Endometrial microvascular endothelial cells (primary cell): ENCODE results near the gene IQGAP3. TPM values are rescaled to one million over a fixed set of nuclear protein-coding genes. Genes with fewer than 3 reads are reported as not detected.
"Not testable (repeated sequence)": the region's sequence is repeated elsewhere in the genome, so short reads cannot be mapped to it uniquely, and the experiment has no call there.

Experiments
- in situ Hi-C: cut with HindIII; loops from 2 replicates; pipeline ENCODE4 v1.10.0; 2017; ENCODE audit warnings: low sequenced_read_pairs, low pct_unique_long_range_greater_than_20kb; ENCODE audit errors: inconsistent ontology term
- total RNA-seq: library from RNA; depleted of rRNA; stranded (reverse); fragments of >200 nt; gene quantifications from one replicate; pipeline ENCODE4 v1.2.3, GENCODE V29; 2015; ENCODE audit errors: inconsistent ontology term

IQGAP3 gene
- total RNA-seq, 1 donor from 2014 or later: 39.4 TPM

DNA sequence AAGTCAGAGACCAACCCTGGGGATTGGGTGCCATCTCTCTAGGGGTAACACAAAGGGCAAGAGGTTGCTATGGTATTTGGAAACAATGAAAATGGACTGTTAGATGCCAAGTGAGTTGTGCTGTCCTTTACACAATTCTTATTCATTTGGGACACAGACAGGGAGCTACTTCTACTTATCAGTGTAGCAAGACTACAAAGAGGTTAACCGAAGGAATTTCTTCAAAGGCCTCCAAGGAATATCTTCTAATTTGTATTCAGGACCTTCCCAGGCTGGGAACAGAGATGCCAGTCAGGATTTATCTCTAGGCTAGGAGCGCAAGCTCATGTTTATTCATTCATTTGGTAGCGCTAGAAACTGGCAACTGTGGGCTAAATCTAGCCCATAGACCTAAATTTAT is 21.8 kb upstream of the IQGAP3 start:
- in situ Hi-C loops: no loop called here

DNA sequence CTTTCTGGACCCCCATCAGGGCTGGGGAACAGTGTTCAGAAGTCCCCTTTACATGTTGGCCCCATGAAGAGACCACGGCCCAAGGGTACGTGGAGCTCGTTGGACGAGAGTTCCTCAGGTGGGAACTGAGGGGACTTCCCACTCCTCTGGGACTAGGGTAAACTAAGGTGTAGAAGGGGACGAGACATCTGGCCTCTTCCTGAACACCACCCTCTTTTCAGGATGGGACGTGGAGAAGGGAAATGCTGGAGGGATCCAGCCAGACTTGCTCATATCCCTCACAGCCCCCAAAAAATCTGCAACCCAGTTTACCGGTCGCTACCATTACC is 21.3 kb upstream of the IQGAP3 start:
- in situ Hi-C loops: no loop called here

DNA sequence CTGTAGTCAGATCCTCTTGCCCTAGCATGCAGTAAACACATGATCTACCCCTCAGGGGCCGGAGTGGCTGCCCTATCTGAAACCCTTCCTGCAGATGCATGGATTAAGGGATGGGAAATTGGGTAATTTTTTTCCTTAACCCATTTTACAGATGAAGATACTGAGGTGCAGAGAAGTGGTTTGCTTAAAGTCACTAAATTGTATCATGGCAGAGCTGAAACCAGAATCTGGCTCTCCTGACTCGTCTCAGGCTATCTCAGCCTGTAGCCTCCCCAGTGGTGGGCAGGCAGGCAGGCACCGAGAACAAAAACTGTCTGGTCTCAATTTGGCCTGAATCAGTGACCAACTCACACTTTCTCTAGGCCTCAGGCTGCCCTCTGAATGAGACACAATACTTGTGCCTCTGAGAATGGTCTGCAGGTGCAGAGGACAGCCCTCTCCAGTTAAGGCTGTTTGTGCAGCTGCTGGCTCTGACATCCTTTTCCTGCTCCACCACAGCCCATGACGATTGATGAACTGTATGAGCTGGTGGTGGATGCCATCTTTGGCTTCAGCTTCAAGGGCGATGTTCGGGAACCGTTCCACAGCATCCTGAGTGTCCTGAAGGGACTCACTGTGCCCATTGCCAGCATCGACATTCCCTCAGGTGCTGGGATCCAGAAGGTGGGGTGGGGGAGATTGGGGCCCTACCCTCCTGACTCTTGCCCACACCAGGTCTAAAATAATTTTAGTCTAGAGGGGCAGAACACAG is 20.7 kb upstream of the IQGAP3 start:
- in situ Hi-C loops: no loop called here

DNA sequence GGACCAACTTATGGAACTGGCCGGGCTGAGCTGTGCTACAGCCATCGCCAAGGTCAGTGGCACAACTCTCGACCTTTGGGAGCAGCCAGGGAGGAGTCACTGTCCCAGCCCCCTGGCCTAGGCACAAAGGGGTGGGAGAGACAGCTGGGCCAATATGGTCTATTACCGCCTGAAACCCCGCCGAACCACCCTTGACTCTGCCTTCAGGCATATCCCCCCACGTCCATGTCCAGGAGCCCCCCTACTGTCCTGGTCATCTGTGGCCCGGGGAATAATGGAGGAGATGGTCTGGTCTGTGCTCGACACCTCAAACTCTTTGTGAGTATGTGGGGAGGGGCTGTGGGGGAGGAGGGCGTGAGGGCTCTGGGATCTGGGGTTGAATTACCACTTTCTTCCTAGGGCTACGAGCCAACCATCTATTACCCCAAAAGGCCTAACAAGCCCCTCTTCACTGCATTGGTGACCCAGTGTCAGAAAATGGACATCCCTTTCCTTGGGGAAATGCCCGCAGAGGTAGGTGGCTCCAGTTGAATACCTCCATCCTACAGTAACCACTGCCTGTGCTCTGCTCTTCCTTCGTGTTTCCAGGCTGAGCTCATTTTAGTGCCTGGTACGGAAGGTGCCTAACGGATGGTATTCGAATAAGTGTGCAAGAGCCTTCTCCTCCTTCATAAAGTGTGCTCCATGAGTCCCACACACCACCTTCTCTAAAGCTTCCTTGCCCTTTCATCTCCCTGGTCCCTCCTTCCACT is 20.0 kb upstream of the IQGAP3 start:
- in situ Hi-C loops: no loop called here

DNA sequence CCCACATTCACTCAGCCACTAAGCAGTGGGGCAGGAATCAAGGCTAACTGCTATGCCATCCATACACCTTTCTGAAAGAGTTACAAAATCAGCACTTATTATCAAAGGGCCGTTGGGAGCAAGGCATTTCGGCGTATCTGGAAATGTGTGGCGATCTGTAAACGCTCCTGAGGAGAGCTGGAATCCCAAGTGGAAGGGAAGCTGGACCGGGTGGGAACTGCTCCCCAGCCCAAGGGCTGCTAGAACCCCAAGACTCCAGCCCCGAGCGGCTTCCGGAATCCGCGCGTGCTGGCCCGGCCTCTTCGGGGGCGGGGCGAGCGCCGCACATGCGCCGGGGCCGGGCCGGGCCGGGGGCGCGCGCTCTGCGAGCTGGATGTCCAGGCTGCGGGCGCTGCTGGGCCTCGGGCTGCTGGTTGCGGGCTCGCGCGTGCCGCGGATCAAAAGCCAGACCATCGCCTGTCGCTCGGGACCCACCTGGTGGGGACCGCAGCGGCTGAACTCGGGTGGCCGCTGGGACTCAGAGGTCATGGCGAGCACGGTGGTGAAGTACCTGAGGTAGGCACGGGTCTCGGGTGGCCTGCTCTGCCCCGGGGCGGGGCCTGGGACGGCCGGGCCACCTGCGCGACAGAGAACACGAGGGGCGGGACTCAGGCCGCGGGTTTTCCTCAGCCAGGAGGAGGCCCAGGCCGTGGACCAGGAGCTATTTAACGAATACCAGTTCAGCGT is 19.2 kb upstream of the IQGAP3 start, which contains the start of gene NAXE:
Gene NAXE, plus strand, starts transcription at position 345 of the 726 bp plus-strand sequence. Its CDS starts 29 bp downstream, at position 374.
- in situ Hi-C loops: no loop called here

DNA sequence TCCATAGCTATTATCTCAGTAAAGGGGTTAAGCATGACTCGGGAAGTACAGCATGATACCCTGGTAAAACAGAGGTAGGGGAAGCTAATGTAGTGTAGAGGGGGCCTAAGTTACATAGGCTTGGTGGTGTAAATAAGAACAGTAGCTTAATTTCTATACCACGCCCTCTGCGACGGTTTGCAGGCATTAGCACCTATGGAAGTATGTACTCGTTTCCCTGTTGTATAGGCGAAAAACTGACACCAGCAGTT is 18.7 kb upstream of the IQGAP3 start:
- in situ Hi-C loops: no loop called here

DNA sequence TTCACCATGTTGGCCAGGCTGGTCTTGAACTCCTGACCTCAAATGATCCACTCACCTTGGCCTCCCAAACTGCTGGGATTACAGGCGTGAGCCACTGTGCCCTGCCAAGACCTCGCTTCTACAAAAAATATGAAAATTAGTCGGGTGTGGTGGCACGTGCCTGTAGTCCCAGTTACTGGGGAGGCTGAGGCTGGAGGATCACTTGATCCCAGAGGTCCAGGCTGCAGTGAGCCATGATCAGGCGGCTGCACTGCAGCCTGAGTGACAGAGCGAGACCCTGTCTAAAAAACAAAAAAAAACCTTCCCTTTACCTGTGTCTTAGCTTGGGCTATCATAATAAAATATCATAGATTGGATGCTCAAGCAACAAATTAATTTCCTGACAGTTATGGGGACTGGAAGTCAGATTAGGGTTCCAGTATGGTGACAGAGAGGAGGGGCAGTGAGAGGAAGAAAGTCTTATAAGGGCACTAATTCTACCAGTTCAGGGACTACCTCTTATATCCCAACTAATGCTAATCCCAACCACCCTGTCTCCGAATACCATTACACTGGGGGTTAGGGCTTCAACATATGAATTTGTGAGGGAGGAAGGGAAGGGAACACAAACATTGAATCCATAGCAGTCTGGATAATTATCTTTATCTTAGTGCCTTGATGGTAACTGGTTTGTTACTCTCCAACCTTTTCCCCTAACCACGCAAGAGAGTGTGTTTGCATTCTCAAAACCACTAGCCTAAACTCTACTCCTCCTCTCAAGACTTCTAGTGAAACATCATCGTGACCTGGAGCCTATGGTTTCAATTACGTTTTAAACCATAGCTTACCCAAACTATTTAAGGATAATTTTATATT is 18.2 kb upstream of the IQGAP3 start:
- in situ Hi-C loops: no loop called here

DNA sequence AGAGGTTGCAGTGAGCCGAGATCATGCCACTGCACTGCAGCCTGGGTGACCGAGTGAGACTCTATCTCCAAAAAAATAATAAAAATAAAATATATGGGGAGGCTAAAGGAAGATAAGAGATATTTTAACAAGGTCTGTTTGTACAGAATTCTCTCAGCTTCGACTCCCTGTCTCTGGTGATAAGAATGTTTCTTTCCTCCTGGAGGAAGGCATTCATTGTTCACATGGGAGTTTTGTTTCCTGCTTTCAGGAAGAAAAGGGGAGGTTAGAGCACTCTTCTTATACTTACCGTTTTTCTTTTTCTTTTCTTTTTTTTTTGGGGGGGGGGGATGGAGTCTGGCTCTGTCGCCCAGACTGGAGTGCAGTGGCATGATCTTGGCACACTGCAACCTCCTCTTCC is 17.2 kb upstream of the IQGAP3 start:
- in situ Hi-C loops: no loop called here

DNA sequence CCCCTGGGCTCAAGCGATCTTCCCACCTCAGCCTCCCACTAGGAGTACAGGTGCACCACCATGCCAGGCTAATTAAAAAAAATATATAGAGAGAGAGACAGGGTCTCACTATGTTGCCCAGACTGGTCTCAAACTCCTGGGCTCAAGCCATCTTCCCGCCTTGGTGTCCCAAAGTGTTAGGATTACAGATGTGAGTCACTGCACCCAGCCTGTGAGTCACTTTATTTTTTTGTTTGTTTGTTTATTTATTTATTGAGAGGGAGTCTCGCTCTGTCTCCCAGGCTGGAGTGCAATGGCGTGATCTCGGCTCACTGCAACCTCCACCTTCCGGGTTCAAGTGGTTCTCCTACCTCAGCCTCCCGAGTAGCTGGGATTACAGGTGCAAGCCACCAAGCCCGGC is 15.6 kb upstream of the IQGAP3 start:
- in situ Hi-C loops: not testable (repeated sequence)

DNA sequence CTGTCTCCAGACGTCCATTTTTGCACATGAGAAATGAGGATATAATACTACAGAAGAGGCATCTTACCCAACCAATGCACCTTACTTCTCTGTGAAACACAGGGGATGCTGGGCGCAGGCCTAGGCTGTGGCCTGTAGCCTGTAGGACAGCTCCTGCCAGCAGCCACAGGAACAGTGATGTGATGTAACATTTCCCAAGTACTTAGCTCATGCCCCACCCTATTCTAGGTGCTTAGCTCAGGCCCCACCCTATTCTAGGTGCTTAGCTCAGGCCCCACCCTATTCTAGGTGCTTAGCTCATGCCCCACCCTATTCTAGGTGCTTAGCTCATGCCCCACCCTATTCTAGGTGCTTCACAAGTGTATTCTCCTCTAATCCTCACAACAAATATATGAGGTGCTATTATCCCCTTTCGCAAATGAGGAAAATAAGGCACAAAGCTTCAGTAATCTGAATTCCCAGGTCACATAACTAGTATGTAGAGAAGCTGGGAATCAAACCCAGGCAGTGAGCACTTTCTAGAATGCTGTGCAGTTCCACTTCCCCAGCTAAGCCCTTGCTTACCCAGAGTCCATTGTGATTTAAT is 14.6 kb upstream of the IQGAP3 start:
- in situ Hi-C loops: no loop called here

DNA sequence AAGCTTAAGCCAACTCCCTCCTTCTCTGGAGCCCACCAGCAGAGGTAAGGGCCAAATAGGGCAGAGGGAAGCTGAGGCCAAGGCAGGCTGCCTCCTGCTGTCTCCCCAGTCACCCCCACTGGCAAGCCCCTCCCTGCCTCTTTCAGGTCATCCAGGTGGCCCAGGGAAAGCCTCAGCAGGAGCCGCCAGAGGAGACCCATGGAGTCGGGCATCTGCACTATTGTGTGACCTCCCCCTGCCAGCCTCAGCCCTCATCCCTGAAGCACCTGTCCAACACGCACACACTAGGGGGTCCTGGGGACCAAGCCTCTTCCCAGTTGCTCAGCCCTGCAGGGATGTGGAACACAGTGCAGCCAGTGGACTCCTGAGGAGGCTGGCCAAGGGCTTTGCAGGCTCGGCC is 14.0 kb upstream of the IQGAP3 start:
- in situ Hi-C loops: no loop called here

DNA sequence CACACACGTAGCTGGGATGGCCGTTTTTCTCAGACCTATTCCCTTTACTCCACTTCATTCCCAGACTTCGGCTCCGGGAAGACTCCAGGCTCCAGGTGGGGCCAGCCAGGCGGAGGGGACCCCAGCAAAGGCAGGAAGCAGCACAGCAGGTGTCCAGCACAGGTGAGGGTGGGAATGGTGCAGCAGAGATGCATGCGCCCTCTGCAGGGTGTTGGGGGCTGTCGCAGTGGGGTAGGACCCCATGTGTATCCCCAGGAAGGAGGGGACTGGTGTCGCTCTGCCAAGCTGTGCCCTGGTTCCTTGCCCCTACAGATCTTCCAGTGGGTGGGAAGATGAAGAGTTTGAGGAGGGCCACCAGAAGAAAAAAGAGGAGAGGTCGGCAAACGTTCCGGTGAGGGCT is 12.4 kb upstream of the IQGAP3 start:
- in situ Hi-C loops: no loop called here

DNA sequence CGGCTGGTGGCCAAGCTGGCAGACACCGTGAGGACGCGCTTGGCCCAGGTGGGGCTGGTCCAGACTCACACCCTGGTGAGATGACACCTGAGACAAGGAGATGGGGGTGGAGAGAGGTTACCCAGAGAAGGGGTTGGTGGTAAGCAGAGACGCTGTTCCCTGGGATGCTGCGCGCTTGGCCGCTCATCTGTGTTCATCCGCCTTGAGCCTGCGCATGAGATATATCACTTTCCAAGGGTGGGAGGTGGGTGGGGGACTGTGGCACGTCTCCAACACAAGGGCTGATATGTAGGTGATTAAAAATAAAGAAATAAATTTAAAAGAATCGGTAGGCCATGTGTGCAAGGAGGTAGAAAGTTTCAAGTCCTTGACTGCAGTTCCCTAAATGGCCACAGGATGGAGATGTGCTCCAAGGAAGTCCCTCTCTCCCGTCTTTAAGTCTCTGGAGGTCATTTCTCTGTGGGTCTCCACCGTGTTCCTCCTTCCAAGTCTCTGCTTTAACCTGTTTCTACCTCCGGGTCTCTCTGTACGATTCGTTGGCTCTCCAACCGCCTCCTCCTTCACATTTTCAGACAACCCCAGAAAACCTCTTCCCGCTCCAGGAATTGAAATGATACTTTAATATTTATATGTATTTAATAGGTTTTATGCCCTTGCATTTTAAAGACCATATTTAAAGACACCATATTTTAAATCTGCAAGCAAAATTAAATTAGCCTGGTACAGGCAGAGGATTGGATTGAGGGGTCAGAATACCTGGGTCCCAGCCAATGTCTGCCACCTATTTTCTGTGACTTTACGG is 11.7 kb upstream of the IQGAP3 start:
- in situ Hi-C loops: no loop called here

DNA sequence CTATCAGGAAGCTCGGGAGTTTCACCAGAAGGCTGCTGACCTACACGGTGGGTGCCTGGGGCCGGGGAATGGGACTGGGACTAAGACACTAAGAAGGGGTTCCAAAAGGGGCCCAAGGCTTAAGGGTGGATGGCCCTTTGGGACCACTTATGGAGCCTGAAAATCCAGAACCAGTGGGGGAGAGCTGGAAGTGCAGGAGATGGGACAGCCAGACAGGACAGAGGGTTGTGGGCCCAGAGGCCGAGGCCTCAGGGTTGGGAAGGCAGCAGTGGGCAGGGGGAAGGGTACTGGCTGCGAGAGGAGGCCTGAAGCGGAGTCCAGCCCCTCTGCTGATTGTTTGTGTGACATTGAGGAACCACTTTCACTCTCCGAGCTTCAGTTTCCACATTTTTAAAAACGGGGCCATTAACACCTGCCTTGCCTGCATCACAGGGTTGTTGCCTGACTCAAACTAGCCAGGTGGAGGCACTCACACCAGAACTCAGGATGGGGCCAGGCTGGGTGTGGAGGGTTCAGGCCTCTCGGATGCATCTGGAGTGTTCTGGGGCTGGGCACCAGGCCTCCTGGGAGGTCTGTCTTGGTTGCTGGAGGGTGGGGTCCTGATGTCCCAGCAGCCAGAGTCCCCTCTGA is 10.1 kb upstream of the IQGAP3 start:
- in situ Hi-C loops: no loop called here

DNA sequence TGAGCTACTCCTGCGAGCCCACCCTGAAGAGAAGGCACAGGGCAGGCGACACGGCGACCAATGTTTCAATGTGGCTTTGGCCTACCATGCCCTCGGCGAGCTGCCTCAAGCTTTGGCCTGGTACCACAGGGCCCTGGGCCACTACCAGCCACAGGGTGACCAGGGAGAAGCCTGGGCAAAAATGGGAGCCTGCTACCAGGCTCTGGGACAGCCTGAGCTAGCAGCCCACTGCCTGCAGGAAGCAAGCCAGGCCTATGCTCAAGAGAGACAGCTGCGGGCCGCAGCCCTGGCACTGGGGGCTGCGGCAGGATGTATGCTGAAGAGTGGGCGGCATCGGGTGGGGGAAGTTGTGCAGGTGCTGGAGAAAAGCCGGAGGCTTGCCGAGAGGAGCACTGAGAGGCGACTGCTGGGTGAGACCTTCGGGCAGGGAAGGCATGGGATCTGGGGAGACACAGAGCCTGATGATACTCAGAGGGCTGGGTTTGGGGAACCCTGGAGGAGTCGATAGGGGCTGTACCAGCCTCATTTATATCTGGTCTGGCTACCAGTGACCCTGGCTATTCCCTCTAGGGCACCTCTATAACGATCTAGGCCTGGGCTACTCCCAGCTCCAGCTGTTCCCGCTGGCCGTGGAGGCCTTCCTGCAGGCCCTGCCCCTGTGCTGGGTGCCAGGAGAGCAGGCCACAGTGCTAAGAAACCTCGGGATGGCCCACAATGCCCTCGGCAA is 9.5 kb upstream of the IQGAP3 start:
- in situ Hi-C loops: no loop called here

DNA sequence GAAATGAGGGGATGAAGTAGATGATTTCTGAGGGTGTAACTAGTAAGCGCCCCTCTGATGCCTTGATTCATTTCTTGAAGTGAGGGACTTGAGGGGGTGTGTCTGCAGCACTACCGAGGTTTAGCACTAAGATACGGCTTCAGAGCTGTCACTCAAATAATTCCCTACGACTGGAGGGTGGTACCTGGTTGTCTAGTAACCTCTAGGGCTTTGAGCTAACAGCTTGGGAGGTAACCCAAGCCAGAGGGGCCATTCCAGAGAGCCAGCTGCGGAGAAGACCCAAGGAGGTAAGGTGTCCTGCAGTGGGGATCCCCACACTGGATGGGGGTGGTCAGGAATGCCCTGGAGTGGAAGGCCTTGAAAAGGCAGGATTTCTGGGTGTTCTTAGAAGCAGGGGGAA is 7.1 kb upstream of the IQGAP3 start, which contains the start of gene TTC24:
Gene TTC24, plus strand, starts transcription at position 252 of the 400 bp plus-strand sequence. CDS start 1,642 bp downstream, outside the sequence.
- in situ Hi-C loops: no loop called here

DNA sequence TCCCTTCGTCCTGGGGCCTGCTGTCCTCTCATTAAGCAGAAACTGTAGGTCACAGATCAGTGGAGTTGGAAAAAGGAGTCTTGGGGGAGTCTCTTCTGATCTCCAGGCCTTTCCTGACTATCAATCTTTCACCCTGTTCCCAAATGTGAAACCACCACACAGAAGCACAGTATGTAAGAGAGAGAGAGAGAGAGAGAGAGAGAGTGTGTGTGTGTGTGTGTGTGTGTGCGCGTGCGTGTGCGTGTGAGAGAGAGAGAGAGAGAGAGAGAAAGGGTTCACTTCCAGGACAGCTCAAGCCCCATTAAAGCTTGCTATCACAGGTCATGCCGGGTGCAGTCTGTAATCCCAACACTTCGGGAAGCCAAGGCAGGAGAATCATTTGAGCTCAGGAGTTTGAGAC is 5.7 kb upstream of the IQGAP3 start:
- in situ Hi-C loops: no loop called here
